H9 (cell line): ENCODE measurements around the gene DENND10. TPM values are rescaled to one million over a fixed set of nuclear protein-coding genes. Genes with fewer than 3 reads are reported as not detected.
A peak's percentile ranks its signal among the peaks of the same experiment; 100 is the strongest.

ENCODE experiments used
- DNase-seq: peaks from one replicate; pipeline ENCODE4 v3.0.0-alpha.2; 2017
- H2AFZ ChIP-seq: one replicate; pipeline ENCODE4 v1.6.1; 2013; ENCODE audit warnings: mild to moderate bottlenecking, low read length, control low read depth, moderate library complexity
- H2AK5ac ChIP-seq: 2 replicates; pipeline ENCODE4 v1.6.1; 2013; ENCODE audit warnings: low read length, control low read depth, mixed read lengths; ENCODE audit not compliant: insufficient read length
- H2BK120ac ChIP-seq: one replicate; pipeline ENCODE4 v1.6.1; 2013; ENCODE audit warnings: low read depth, mild to moderate bottlenecking, low read length, control low read depth, inconsistent platforms; ENCODE audit not compliant: poor library complexity, severe bottlenecking
- H2BK12ac ChIP-seq: 2 replicates; pipeline ENCODE4 v1.6.1; 2013; ENCODE audit warnings: low read length, control low read depth, mixed read lengths, low read depth; ENCODE audit not compliant: insufficient read length
- H2BK15ac ChIP-seq: 2 replicates; pipeline ENCODE4 v1.6.1; 2013; ENCODE audit warnings: low read depth, low read length, control low read depth
- H2BK20ac ChIP-seq: one replicate; pipeline ENCODE4 v1.6.1; 2013; ENCODE audit warnings: low read depth, mild to moderate bottlenecking, low read length, control low read depth, inconsistent platforms; ENCODE audit not compliant: poor library complexity, severe bottlenecking
- H2BK5ac ChIP-seq: 2 replicates; pipeline ENCODE4 v1.6.1; 2013; ENCODE audit warnings: low read length, control low read depth, mixed read lengths; ENCODE audit not compliant: insufficient read length
- H3K14ac ChIP-seq: 2 replicates; pipeline ENCODE4 v1.6.1; 2013; ENCODE audit warnings: low read length, control low read depth; ENCODE audit not compliant: insufficient read depth
- H3K18ac ChIP-seq: 2 replicates; pipeline ENCODE4 v1.6.1; 2013; ENCODE audit warnings: low read depth, mild to moderate bottlenecking, mixed read lengths, low read length, control low read depth; ENCODE audit not compliant: insufficient read length
- H3K23ac ChIP-seq: 2 replicates; pipeline ENCODE4 v1.6.1; 2013; ENCODE audit warnings: low read length, control low read depth, mixed read lengths, low read depth; ENCODE audit not compliant: insufficient read length
- H3K23me2 ChIP-seq: 2 replicates; pipeline ENCODE4 v1.6.1; 2013; ENCODE audit warnings: low read depth, mild to moderate bottlenecking, mixed read lengths, low read length, control low read depth; ENCODE audit not compliant: insufficient read length, poor library complexity, severe bottlenecking
- H3K27ac ChIP-seq: 2 replicates; pipeline ENCODE4 v1.5.1; 2013; ENCODE audit warnings: low read length, control low read depth, mixed read lengths, low read depth; ENCODE audit not compliant: insufficient read length
- H3K27me3 ChIP-seq: 2 replicates; pipeline ENCODE4 v1.6.1; 2013; ENCODE audit warnings: low read length, control low read depth, inconsistent platforms; ENCODE audit not compliant: insufficient read depth
- H3K4ac ChIP-seq: 2 replicates; pipeline ENCODE4 v1.6.1; 2013; ENCODE audit warnings: low read depth, mild to moderate bottlenecking, control low read depth, inconsistent platforms, low read length, moderate library complexity
- H3K4me1 ChIP-seq: 2 replicates; pipeline ENCODE4 v1.6.1; 2013; ENCODE audit warnings: low read length, control low read depth, inconsistent platforms; ENCODE audit not compliant: insufficient read depth
- H3K4me2 ChIP-seq: 2 replicates; pipeline ENCODE4 v1.6.1; 2013; ENCODE audit warnings: low read length, control low read depth, mixed read lengths; ENCODE audit not compliant: insufficient read length, insufficient read depth
- H3K56ac ChIP-seq: 2 replicates; pipeline ENCODE4 v1.6.1; 2013; ENCODE audit warnings: low read depth, mild to moderate bottlenecking, mixed read lengths, low read length, control low read depth; ENCODE audit not compliant: insufficient read length
- H3K79me1 ChIP-seq: 2 replicates; pipeline ENCODE4 v1.6.1; 2013; ENCODE audit warnings: low read depth, mild to moderate bottlenecking, moderate library complexity, low read length, control low read depth, inconsistent platforms; ENCODE audit not compliant: insufficient read depth, poor library complexity, severe bottlenecking
- H3K79me2 ChIP-seq: 2 replicates; pipeline ENCODE4 v1.6.1; 2013; ENCODE audit warnings: low read length, control low read depth, inconsistent platforms; ENCODE audit not compliant: insufficient read depth
- H3K9ac ChIP-seq: 2 replicates; pipeline ENCODE4 v1.6.1; 2013; ENCODE audit warnings: low read length, control low read depth, mixed read lengths; ENCODE audit not compliant: insufficient read length; ENCODE audit errors: extremely low read depth
- H3K9me3 ChIP-seq: one replicate; pipeline ENCODE4 v1.6.1; 2013; ENCODE audit warnings: low read depth, low read length, inconsistent platforms; ENCODE audit not compliant: control insufficient read depth
- H3T11ph ChIP-seq: one replicate; pipeline ENCODE4 v1.6.1; 2013; ENCODE audit warnings: mild to moderate bottlenecking, low read length, control low read depth, inconsistent platforms
- H4K20me1 ChIP-seq: one replicate; pipeline ENCODE4 v1.6.1; 2013; ENCODE audit not compliant: control insufficient read depth, insufficient read length, insufficient read depth
- H4K5ac ChIP-seq: 2 replicates; pipeline ENCODE4 v1.6.1; 2013; ENCODE audit warnings: low read depth, mild to moderate bottlenecking, mixed read lengths, low read length, control low read depth; ENCODE audit not compliant: insufficient read length
- H4K8ac ChIP-seq: replicated peaks from 2 replicates; pipeline ENCODE4 v1.6.1; 2013; ENCODE audit warnings: low read length, control low read depth, mixed read lengths, low read depth; ENCODE audit not compliant: insufficient read length
- H4K91ac ChIP-seq: 2 replicates; pipeline ENCODE4 v1.6.1; 2013; ENCODE audit warnings: low read depth, mild to moderate bottlenecking, moderate library complexity, mixed read lengths, low read length, control low read depth; ENCODE audit not compliant: insufficient read length
- H3K27ac Mint-ChIP-seq, 3 experiments: 2 replicates in 2 of 3; 3 replicates in 1 of 3; pipeline ENCODE4 v1.8.0; 2020 to 2021; ENCODE audit warnings: mixed read lengths in 3 of 3, mild to moderate bottlenecking in 1 of 3, moderate library complexity in 1 of 3
- H3K27me3 Mint-ChIP-seq: 2 replicates; pipeline ENCODE4 v1.8.0; 2021; ENCODE audit warnings: low read depth, mild to moderate bottlenecking, moderate library complexity, mixed read lengths
- H3K36me3 Mint-ChIP-seq, 3 experiments: 2 replicates in 2 of 3; 3 replicates in 1 of 3; pipeline ENCODE4 v1.8.0; 2020 to 2021; ENCODE audit warnings: low read depth in 3 of 3, mixed read lengths in 3 of 3; ENCODE audit not compliant: insufficient read depth in 1 of 3
- H3K4me1 Mint-ChIP-seq, 2 experiments: 2 replicates each; pipeline ENCODE4 v1.8.0; 2020; ENCODE audit warnings: mixed read lengths in 2 of 2
- H3K4me3 Mint-ChIP-seq, 2 experiments: 2 replicates in 1 of 2; 3 replicates in 1 of 2; pipeline ENCODE4 v1.8.0; 2020 to 2021; ENCODE audit warnings: mild to moderate bottlenecking in 2 of 2, mixed read lengths in 2 of 2, moderate library complexity in 1 of 2
- H3K9me3 Mint-ChIP-seq, 2 experiments: 2 replicates in 1 of 2; 3 replicates in 1 of 2; pipeline ENCODE4 v1.8.0; 2020; ENCODE audit warnings: mild to moderate bottlenecking in 2 of 2, mixed read lengths in 2 of 2, moderate library complexity in 1 of 2
- WGBS: extraction: QIAGEN DNeasy Blood & Tissue Kit; methylation state at CpG from one replicate; pipeline ENCODE4 v1.1.7; 2013; ENCODE audit warnings: missing lambda C conversion rate, low lambda C conversion rate, mixed read lengths; ENCODE audit not compliant: insufficient read length; ENCODE audit errors: extremely low coverage; 5-methylcytosine and 5-hydroxymethylcytosine counted together
- total RNA-seq: library from RNA; stranded (reverse); gene quantifications from 2 replicates; pipeline ENCODE4 v1.2.1, GENCODE V29; 2021
- TF ChIP-seq, protein P1 (sequence below): fragments of 200-600 bp; sonication (generic); conservative IDR thresholded peaks from 3 replicates; pipeline ENCODE4 v1.8.0; 2021; ENCODE audit warnings: antibody characterized with exemption, mild to moderate bottlenecking

The DENND10 gene
- total RNA-seq, 1 experiment from 2014 or later, result 63.2 TPM

DNA sequence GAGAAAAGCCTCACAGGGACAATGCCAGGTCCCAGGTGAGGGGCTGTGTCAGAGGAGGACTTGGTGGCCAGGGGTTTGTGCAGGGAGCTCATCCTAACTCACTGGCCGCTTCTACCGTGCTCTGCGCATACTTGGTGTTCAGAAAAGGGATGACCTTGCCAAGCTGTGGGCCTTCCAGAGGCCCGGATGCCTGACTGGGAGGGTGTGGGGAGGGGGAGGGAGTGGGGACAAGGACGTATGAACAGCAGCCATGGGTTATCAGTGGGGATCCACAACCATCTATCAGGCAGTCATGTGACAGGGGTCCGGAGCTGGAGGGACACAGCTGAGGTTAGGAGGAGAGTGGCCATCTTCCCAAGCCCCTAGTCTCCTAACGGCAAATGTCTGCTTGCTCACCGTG is 55.4 kb downstream of the DENND10 start:
- Histone ChIP-seq H2BK5ac (no peak overlapping the region), H3K4ac (no peak overlapping the region), H3K23me2 (no peaks in the 10 kb centered on the region), H3K14ac (no peak overlapping the region), H2BK120ac (no peak overlapping the region), H3K79me2 (no peaks in the 10 kb centered on the region), H3K27me3 (no peaks in the 10 kb centered on the region), H3K4me2 (no peak overlapping the region), H3K9me3 (no peaks in the 10 kb centered on the region), H3T11ph (no peak overlapping the region), H2BK20ac (no peak overlapping the region), H3K18ac (no peak overlapping the region), H2BK15ac (no peak overlapping the region), H3K56ac (no peak overlapping the region), H3K23ac (no peak overlapping the region), H2BK12ac (no peak overlapping the region), H3K4me1 (no peaks in the 10 kb centered on the region), H4K5ac (no peak overlapping the region), H3K79me1 (no peaks in the 10 kb centered on the region), H3K9ac (no peak overlapping the region), H4K91ac (no peak overlapping the region), H4K8ac (no peak overlapping the region), H4K20me1 (no peaks in the 10 kb centered on the region), H2AFZ (no peak overlapping the region), H3K27ac (no peak overlapping the region), H2AK5ac (no peak overlapping the region)
- Mint-ChIP-seq H3K4me3 (no peak overlapping the region; a peak in 1 of 5 replicates), H3K27me3 (no peaks in the 10 kb centered on the region), H3K27ac (peak overlapping the region; percentile 36 to 53 (median 36); a peak in 3 of 7 replicates), H3K4me1 (no peaks in the 10 kb centered on the region), H3K9me3 (no peaks in the 10 kb centered on the region), H3K36me3 (peaks cover 6 to 53% (median 25%) of the 10 kb centered on the region in 3 experiments; a peak in 6 of 7 replicates)
- TF ChIP-seq, protein P1, sequence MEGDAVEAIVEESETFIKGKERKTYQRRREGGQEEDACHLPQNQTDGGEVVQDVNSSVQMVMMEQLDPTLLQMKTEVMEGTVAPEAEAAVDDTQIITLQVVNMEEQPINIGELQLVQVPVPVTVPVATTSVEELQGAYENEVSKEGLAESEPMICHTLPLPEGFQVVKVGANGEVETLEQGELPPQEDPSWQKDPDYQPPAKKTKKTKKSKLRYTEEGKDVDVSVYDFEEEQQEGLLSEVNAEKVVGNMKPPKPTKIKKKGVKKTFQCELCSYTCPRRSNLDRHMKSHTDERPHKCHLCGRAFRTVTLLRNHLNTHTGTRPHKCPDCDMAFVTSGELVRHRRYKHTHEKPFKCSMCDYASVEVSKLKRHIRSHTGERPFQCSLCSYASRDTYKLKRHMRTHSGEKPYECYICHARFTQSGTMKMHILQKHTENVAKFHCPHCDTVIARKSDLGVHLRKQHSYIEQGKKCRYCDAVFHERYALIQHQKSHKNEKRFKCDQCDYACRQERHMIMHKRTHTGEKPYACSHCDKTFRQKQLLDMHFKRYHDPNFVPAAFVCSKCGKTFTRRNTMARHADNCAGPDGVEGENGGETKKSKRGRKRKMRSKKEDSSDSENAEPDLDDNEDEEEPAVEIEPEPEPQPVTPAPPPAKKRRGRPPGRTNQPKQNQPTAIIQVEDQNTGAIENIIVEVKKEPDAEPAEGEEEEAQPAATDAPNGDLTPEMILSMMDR, result no peak
- no peak for DNase-seq
- no CpG with 5 or more reads among the region's 8 CpGs for WGBS
